ENCODE results near the gene GOLGA8K. TPM values are rescaled to one million over a fixed set of nuclear protein-coding genes. Genes with fewer than 3 reads are reported as not detected.

GOLGA8K gene
- total RNA-seq (2022; extraction: Qiagen RNA extraction) = 0.34 to 0.95 TPM (median 0.42 TPM) in 5 replicates

GRCh38 chr15:32403192-32403591 lies at the start of gene GOLGA8K:
GOLGA8K (minus strand) TSS chr15:32403292; CDS start chr15:32403194, 98 bp downstream.

Other genes starting within 250 kb of the GOLGA8K start
- gene GOLGA8O, start 52.3 kb upstream of the GOLGA8K start, total RNA-seq (2022; extraction: Qiagen RNA extraction) = 0.26 to 0.60 TPM (median 0.35 TPM) in 5 replicates
- 0.95 to 1.7 TPM (median 1.3 TPM) in 5 replicates for gene GOLGA8N, start 190.2 kb upstream of the GOLGA8K start, total RNA-seq (2022; extraction: Qiagen RNA extraction)
- gene ARHGAP11A, start 212.2 kb upstream of the GOLGA8K start, total RNA-seq (2022; extraction: Qiagen RNA extraction) = 53.1 to 91.3 TPM (median 73.1 TPM) in 5 replicates
- gene SCG5, start 238.4 kb upstream of the GOLGA8K start, total RNA-seq (2022; extraction: Qiagen RNA extraction) = 1.9 to 2.4 TPM (median 2.3 TPM) in 5 replicates

Measured in A549 treated with Mapracorat at 1 μM for 4 hours (cell line).